HepG2 (cell line): Measurements from ENCODE around the gene NCKIPSD. TPM values are rescaled to one million over a fixed set of nuclear protein-coding genes. Genes with fewer than 3 reads are reported as not detected.

Source experiments
- EP300 ChIP-seq, 3 experiments: sonication (generic) in 1 of 3; formaldehyde crosslinking in 1 of 3; IDR thresholded peaks; 2 replicates each; pipeline versions ENCODE4 v1.5.1 to v1.6.1; 2011 to 2020; ENCODE audit warnings: low read depth in 2 of 3, low read length in 2 of 3, borderline replicate concordance in 1 of 3, improper control_type of control experiment in 1 of 3, mild to moderate bottlenecking in 1 of 3, missing genetic modification reagents in 1 of 3, moderate library complexity in 1 of 3
- HNF4A ChIP-seq: sonication (generic); formaldehyde crosslinking; IDR thresholded peaks from 2 replicates; pipeline ENCODE4 v1.4.0; 2020; ENCODE audit warnings: missing genetic modification reagents
- HNRNPL ChIP-seq: fragments of 200-400 bp; formaldehyde crosslinking; IDR thresholded peaks from 2 replicates; pipeline ENCODE4 v1.6.1; 2017; ENCODE audit warnings: mild to moderate bottlenecking, low read depth, low read length
- IRF2 ChIP-seq: IDR thresholded peaks from 2 replicates; pipeline ENCODE4 v1.6.1; 2018; ENCODE audit warnings: missing genetic modification reagents, missing compliant biosample characterization
- JUNB ChIP-seq: sonication (generic); formaldehyde crosslinking; IDR thresholded peaks from 2 replicates; pipeline ENCODE4 v1.8.0; 2022; ENCODE audit warnings: missing genetic modification reagents, mild to moderate bottlenecking, borderline replicate concordance
- MED1 ChIP-seq: sonication (generic); formaldehyde crosslinking; IDR thresholded peaks from 2 replicates; pipeline ENCODE4 v1.4.0; 2020; ENCODE audit warnings: missing genetic modification reagents
- MTA1 ChIP-seq: sonication (generic); formaldehyde crosslinking; IDR thresholded peaks from 2 replicates; pipeline ENCODE4 v1.4.0; 2020; ENCODE audit warnings: missing genetic modification reagents, mild to moderate bottlenecking, borderline replicate concordance
- NFRKB ChIP-seq: fragments of 450-650 bp; IDR thresholded peaks from 2 replicates; pipeline ENCODE4 v1.6.1; 2017
- SIN3A ChIP-seq: IDR thresholded peaks from 2 replicates; pipeline ENCODE4 v1.6.1; 2011; ENCODE audit warnings: low read depth, mild to moderate bottlenecking, control low read depth, low read length, borderline replicate concordance
- SMAD9 ChIP-seq: sonication (generic); formaldehyde crosslinking; IDR thresholded peaks from 2 replicates; pipeline ENCODE4 v1.5.1; 2020; ENCODE audit warnings: mild to moderate bottlenecking, missing genetic modification reagents
- ZNF136 ChIP-seq: sonication (generic); formaldehyde crosslinking; IDR thresholded peaks from 2 replicates; pipeline ENCODE4 v1.8.1; 2022; ENCODE audit warnings: low read depth, mild to moderate bottlenecking, moderate library complexity, missing genetic modification reagents
- ZNF556 ChIP-seq: sonication (generic); formaldehyde crosslinking; IDR thresholded peaks from 2 replicates; pipeline ENCODE4 v1.4.0; 2020; ENCODE audit warnings: mild to moderate bottlenecking, missing genetic modification reagents, borderline replicate concordance
- ZNF768 ChIP-seq: sonication (generic); formaldehyde crosslinking; IDR thresholded peaks from 2 replicates; pipeline ENCODE4 v1.4.0; 2020; ENCODE audit warnings: missing genetic modification reagents
- ZNF775 ChIP-seq: sonication (generic); formaldehyde crosslinking; IDR thresholded peaks from 2 replicates; pipeline ENCODE4 v1.4.0; 2020; ENCODE audit warnings: missing genetic modification reagents, mild to moderate bottlenecking, moderate library complexity, borderline replicate concordance
- ZNF879 ChIP-seq: sonication (generic); formaldehyde crosslinking; IDR thresholded peaks from 2 replicates; pipeline ENCODE4 v1.8.1; 2023; ENCODE audit warnings: missing genetic modification reagents
- ZSCAN21 ChIP-seq: sonication (generic); formaldehyde crosslinking; IDR thresholded peaks from 2 replicates; pipeline ENCODE4 v1.8.0; 2022; ENCODE audit warnings: mild to moderate bottlenecking, missing genetic modification reagents, moderate library complexity, borderline replicate concordance
- polyA plus RNA-seq, 8 experiments: library from polyadenylated mRNA; depleted of rRNA in 3 of 8; stranded (reverse) in 7 of 8; unstranded in 1 of 8; fragments of >200 nt; fragmentation: Illumina TruSeq in 4 of 8; extraction: Trizol in 4 of 8; gene quantifications; 2 replicates each; pipeline versions ENCODE4 v1.2.1 to v1.2.3, GENCODE V29; 2011 to 2016; ENCODE audit warnings: low read depth in 4 of 8, missing spikeins in 1 of 8, mixed read lengths in 1 of 8; ENCODE audit not compliant: insufficient read depth in 1 of 8
- total RNA-seq, 5 experiments: library from RNA; depleted of rRNA; stranded (reverse); fragments of >200 nt; fragmentation: Illumina TruSeq; extraction: Trizol; gene quantifications; 2 replicates each; pipeline ENCODE4 v1.2.3, GENCODE V29; 2016; ENCODE audit warnings: low read depth in 1 of 5
- TF ChIP-seq, protein P1 (sequence below): sonication (generic); formaldehyde crosslinking; IDR thresholded peaks from 2 replicates; pipeline ENCODE4 v1.8.1; 2023; ENCODE audit warnings: mild to moderate bottlenecking, moderate library complexity, missing genetic modification reagents
- TF ChIP-seq, protein P2 (sequence below): sonication (generic); formaldehyde crosslinking; IDR thresholded peaks from 2 replicates; pipeline ENCODE4 v1.4.0; 2020; ENCODE audit warnings: missing genetic modification reagents, borderline replicate concordance
- TF ChIP-seq, protein P3 (sequence below): IDR thresholded peaks from 2 replicates; pipeline ENCODE4 v1.6.1; 2016; ENCODE audit warnings: missing biosample characterization, missing genetic modification reagents, low read depth
- TF ChIP-seq, protein P4 (sequence below): sonication (generic); formaldehyde crosslinking; IDR thresholded peaks from 2 replicates; pipeline ENCODE4 v1.4.0; 2020; ENCODE audit warnings: missing genetic modification reagents

The NCKIPSD gene
- total and polyA plus RNA-seq, 2 of the 13 experiments (the other 11 are each of a cell fraction or from before 2014, with no cell fraction given): 13.5 to 35.2 TPM

DNA sequence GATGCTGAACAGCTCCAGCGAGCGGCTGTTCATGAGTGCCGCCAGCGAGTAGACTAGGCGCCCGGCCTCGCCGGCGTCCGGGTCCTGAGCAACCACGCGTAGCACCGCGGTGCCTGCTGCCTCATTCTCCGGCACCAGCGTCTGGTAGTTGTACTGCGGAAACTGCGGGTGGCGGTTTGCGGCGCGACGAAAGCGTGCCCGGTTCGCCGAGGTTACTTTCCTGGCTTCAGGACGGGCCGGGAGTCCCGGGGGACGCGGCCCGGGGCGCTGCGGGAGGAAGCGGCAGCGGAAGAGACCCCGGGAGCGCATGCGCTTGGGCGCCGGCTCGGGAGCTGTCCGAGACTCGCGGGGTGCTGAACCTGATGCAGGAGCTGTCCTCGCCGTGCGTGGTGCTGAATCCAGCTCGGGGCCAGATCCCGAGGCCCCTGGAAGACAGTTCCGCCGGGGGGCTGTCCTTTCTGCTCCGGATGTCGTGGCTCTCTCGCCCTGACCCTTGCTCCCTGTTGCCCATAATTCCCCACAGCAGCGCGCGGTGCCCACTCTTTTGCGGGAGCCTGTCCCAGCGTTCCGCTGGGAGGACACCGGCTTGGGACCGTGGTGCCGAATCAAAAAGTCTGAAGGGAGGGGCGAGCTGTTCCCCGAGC is 24.1 kb downstream of the NCKIPSD start (continued):
- TF ChIP-seq EP300 (IDR thresholded peaks at IDR 0.05; ENCODE audit: low read depth in 2 of 2, low read length in 2 of 2) (no peak), EP300 (CRISPR knock-in tag; IDR thresholded peaks at IDR 0.05; ENCODE audit: borderline replicate concordance) (peak; percentile 94), ZNF879 (peak; percentile 100), SIN3A (peak; percentile 100), ZNF768 (peak; percentile 97), MED1 (CRISPR knock-in tag) (peak; percentile 98), MTA1 (CRISPR knock-in tag) (peak; percentile 90), NFRKB (no peak), ZSCAN21 (peak; percentile 100), ZNF775 (CRISPR knock-in tag) (peak; percentile 98), SMAD9 (peak; percentile 100), HNRNPL (no peak), ZNF556 (CRISPR knock-in tag) (peak; percentile 99), ZNF136 (CRISPR knock-in tag) (peak; percentile 100), JUNB (CRISPR knock-in tag) (peak; percentile 99), IRF2 (peak; percentile 100), HNF4A (CRISPR knock-in tag) (peak; percentile 50)
- TF ChIP-seq, protein P1, sequence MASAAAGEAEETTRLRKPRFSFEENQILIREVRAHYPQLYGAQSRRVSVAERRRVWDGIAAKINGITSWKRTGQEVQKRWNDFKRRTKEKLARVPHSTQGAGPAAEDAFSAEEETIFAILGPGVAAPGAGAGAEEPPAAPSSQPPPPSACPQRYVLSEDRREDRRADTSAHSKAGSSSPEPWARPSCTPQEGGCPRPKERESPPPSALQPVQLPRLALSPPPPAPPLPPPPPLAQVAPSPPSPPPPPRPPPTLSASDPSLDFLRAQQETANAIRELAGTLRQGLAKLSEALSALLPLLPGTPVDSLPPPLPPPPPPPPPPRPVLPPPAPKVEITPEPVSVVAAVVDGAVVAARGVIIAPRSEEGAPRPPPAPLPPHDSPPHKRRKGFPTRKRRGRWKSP: peak; percentile 99
- TF ChIP-seq, protein P2, sequence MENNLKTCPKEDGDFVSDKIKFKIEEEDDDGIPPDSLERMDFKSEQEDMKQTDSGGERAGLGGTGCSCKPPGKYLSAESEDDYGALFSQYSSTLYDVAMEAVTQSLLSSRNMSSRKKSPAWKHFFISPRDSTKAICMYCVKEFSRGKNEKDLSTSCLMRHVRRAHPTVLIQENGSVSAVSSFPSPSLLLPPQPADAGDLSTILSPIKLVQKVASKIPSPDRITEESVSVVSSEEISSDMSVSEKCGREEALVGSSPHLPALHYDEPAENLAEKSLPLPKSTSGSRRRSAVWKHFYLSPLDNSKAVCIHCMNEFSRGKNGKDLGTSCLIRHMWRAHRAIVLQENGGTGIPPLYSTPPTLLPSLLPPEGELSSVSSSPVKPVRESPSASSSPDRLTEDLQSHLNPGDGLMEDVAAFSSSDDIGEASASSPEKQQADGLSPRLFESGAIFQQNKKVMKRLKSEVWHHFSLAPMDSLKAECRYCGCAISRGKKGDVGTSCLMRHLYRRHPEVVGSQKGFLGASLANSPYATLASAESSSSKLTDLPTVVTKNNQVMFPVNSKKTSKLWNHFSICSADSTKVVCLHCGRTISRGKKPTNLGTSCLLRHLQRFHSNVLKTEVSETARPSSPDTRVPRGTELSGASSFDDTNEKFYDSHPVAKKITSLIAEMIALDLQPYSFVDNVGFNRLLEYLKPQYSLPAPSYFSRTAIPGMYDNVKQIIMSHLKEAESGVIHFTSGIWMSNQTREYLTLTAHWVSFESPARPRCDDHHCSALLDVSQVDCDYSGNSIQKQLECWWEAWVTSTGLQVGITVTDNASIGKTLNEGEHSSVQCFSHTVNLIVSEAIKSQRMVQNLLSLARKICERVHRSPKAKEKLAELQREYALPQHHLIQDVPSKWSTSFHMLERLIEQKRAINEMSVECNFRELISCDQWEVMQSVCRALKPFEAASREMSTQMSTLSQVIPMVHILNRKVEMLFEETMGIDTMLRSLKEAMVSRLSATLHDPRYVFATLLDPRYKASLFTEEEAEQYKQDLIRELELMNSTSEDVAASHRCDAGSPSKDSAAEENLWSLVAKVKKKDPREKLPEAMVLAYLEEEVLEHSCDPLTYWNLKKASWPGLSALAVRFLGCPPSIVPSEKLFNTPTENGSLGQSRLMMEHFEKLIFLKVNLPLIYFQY: peak; percentile 100
- TF ChIP-seq, protein P3, sequence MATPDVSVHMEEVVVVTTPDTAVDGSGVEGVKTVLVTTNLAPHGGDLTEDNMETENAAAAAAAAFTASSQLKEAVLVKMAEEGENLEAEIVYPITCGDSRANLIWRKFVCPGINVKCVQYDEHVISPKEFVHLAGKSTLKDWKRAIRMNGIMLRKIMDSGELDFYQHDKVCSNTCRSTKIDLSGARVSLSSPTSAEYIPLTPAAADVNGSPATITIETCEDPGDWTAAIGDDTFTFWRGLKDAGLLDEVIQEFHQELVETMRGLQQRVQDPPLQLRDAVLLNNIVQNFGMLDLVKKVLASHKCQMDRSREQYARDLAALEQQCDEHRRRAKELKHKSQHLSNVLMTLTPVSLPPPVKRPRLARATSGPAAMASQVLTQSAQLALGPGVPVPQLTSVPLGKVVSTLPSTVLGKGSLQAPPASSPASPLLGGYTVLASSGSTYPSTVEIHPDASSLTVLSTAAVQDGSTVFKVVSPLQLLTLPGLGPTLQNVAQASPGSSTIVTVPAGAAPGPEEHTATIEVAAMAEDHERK (CRISPR knock-in tag): peak; percentile 76; the same call in 1 of the 2 replicates
- TF ChIP-seq, protein P4, sequence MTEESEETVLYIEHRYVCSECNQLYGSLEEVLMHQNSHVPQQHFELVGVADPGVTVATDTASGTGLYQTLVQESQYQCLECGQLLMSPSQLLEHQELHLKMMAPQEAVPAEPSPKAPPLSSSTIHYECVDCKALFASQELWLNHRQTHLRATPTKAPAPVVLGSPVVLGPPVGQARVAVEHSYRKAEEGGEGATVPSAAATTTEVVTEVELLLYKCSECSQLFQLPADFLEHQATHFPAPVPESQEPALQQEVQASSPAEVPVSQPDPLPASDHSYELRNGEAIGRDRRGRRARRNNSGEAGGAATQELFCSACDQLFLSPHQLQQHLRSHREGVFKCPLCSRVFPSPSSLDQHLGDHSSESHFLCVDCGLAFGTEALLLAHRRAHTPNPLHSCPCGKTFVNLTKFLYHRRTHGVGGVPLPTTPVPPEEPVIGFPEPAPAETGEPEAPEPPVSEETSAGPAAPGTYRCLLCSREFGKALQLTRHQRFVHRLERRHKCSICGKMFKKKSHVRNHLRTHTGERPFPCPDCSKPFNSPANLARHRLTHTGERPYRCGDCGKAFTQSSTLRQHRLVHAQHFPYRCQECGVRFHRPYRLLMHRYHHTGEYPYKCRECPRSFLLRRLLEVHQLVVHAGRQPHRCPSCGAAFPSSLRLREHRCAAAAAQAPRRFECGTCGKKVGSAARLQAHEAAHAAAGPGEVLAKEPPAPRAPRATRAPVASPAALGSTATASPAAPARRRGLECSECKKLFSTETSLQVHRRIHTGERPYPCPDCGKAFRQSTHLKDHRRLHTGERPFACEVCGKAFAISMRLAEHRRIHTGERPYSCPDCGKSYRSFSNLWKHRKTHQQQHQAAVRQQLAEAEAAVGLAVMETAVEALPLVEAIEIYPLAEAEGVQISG: peak; percentile 98
